ENCODE measurements around the gene DOC2A. TPM values are rescaled to one million over a fixed set of nuclear protein-coding genes. Genes with fewer than 3 reads are reported as not detected.

Gene DOC2A
- total and polyA plus RNA-seq, 2 donors (not counting 3 experiments of a cell fraction or from before 2014, with no cell fraction given), result 0.60 to 0.63 TPM

- CTCF ChIA-PET, result interaction anchor here (1.1 to 3.5 kb wide), 7 partner anchors 9 to 353 kb away, joined by 3 to 20 read pairs (median 5); partner anchors contain the start of genes ALDOA and TBX6
- H4K20me1 ChIP-seq (replicated peaks; ENCODE audit: control insufficient read depth, extremely low read depth, insufficient read depth, low read length), result no peaks in the 10 kb centered on the region
- H3K4me2 ChIP-seq (ENCODE audit: insufficient read depth, low read length), result peak overlapping the region; percentile 61
- H3K27me3 ChIP-seq (ENCODE audit: control insufficient read depth in 2 of 2, insufficient read depth in 2 of 2, low read length in 2 of 2), result no peaks in the 10 kb centered on the region
- FAIRE-seq (no peak), DNase-seq (ENCODE audit: low read depth, low spot score) (peak; percentile 59)
- H3K9me1 ChIP-seq (replicated peaks; ENCODE audit: control insufficient read depth, extremely low read depth, insufficient read depth, low read length), result no peaks in the 10 kb centered on the region
- H2AFZ ChIP-seq (ENCODE audit: low read depth, low read length), result peak overlapping the region; percentile 40
- H3K27ac ChIP-seq (ENCODE audit: insufficient read depth, low read depth, low read length), result peak overlapping the region; percentile 72
- H3K36me3 ChIP-seq (ENCODE audit: control insufficient read depth in 2 of 2, extremely low read depth in 1 of 2, insufficient read depth in 2 of 2, low read length in 2 of 2), result peaks cover 0 to 5% of the 10 kb centered on the region in 2 experiments
- peaks cover 35% of the 10 kb centered on the region for H3K4me1 ChIP-seq (ENCODE audit: control insufficient read depth, extremely low read depth, insufficient read depth, low read length)
- peaks cover 4% of the 10 kb centered on the region for H3K79me2 ChIP-seq (ENCODE audit: control insufficient read depth, insufficient read depth, low read length)
- peak overlapping the region; percentile 62 to 75 (median 70) for H3K4me3 ChIP-seq (replicated peaks in 1 of 3; ENCODE audit: insufficient read depth in 1 of 3, low read depth in 1 of 3, low read length in 3 of 3)
- dilution Hi-C loops (cut with MboI; ENCODE audit: extremely low pct_ligation_motif_present, low sequenced_read_pairs), result no loop called here
- peak; percentile 77 for TF ChIP-seq POLR2AphosphoS5 (IDR thresholded peaks at IDR 0.05; ENCODE audit: insufficient read depth, low read depth, low read length)
- TF ChIP-seq FOS (IDR thresholded peaks at IDR 0.05; ENCODE audit: borderline replicate concordance, insufficient read depth, low read length), result peak; percentile 18
- TF ChIP-seq GATA2 (IDR thresholded peaks at IDR 0.05; ENCODE audit: insufficient read depth, insufficient read length, low read depth, low read length), result peak; percentile 89
- TF ChIP-seq, protein P1, sequence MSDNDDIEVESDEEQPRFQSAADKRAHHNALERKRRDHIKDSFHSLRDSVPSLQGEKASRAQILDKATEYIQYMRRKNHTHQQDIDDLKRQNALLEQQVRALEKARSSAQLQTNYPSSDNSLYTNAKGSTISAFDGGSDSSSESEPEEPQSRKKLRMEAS (IDR thresholded peaks at IDR 0.05; ENCODE audit: insufficient read depth, insufficient read length), result no peak
- TF ChIP-seq CTCF (IDR thresholded peaks at IDR 0.05; ENCODE audit: extremely low read depth in 1 of 2, insufficient read depth in 1 of 2, low read depth in 1 of 2, low read length in 2 of 2), result no peak
- no peak for TF ChIP-seq EZH2 (IDR thresholded peaks at IDR 0.05; ENCODE audit: borderline replicate concordance, low read depth, low read length, severe bottlenecking)
- peak; percentile 23 for TF ChIP-seq JUN (IDR thresholded peaks at IDR 0.05; ENCODE audit: borderline replicate concordance, insufficient read depth, insufficient read length, low read depth)
- TF ChIP-seq MYC (IDR thresholded peaks at IDR 0.05; ENCODE audit: low read depth, low read length), result no peak
- peak; percentile 43 for TF ChIP-seq POLR2A (IDR thresholded peaks at IDR 0.05; ENCODE audit: low read depth, low read length)
- peak overlapping the region; percentile 73 for H3K9ac ChIP-seq (replicated peaks; ENCODE audit: extremely low read depth, insufficient read depth, low read length)
- TSS peak; percentile 76 for BruUV-seq (replicated peaks)
- POLR2A ChIA-PET, result interaction anchor here (0.6 to 2.7 kb wide), 2 partner anchors 12 to 37 kb away, joined by 4 to 21 read pairs; partner anchors contain the start of gene ALDOA
- intact Hi-C loops (cut with micrococcal nuclease), result loop anchor here (2.0 kb wide), 1 partner anchor 21 kb away; no protein-coding TSS in a partner anchor
- no peaks in the 10 kb centered on the region for H3K9me3 ChIP-seq (replicated peaks; ENCODE audit: control insufficient read depth, insufficient read depth, low read length)
These were observed 42.7 kb upstream of the DOC2A start for GRCh38 chr16:30053376-30054015.

Data from endothelial cell of umbilical vein (primary cell).